K562 treated with DMSO at 1 percent for 12 hours (cell line): ENCODE data around the gene HERPUD1. TPM values are rescaled to one million over a fixed set of nuclear protein-coding genes. Genes with fewer than 3 reads are reported as not detected.

ENCODE experiments used
- total RNA-seq: library from RNA; unstranded; fragments of 300-600 nt; gene quantifications from 2 replicates; pipeline ENCODE4 v1.2.3, GENCODE V29; 2022; ENCODE audit not compliant: insufficient read depth

The HERPUD1 gene, protein sequence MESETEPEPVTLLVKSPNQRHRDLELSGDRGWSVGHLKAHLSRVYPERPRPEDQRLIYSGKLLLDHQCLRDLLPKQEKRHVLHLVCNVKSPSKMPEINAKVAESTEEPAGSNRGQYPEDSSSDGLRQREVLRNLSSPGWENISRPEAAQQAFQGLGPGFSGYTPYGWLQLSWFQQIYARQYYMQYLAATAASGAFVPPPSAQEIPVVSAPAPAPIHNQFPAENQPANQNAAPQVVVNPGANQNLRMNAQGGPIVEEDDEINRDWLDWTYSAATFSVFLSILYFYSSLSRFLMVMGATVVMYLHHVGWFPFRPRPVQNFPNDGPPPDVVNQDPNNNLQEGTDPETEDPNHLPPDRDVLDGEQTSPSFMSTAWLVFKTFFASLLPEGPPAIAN
- total RNA-seq: 57.4 and 117 TPM in 2 replicates

DNA sequence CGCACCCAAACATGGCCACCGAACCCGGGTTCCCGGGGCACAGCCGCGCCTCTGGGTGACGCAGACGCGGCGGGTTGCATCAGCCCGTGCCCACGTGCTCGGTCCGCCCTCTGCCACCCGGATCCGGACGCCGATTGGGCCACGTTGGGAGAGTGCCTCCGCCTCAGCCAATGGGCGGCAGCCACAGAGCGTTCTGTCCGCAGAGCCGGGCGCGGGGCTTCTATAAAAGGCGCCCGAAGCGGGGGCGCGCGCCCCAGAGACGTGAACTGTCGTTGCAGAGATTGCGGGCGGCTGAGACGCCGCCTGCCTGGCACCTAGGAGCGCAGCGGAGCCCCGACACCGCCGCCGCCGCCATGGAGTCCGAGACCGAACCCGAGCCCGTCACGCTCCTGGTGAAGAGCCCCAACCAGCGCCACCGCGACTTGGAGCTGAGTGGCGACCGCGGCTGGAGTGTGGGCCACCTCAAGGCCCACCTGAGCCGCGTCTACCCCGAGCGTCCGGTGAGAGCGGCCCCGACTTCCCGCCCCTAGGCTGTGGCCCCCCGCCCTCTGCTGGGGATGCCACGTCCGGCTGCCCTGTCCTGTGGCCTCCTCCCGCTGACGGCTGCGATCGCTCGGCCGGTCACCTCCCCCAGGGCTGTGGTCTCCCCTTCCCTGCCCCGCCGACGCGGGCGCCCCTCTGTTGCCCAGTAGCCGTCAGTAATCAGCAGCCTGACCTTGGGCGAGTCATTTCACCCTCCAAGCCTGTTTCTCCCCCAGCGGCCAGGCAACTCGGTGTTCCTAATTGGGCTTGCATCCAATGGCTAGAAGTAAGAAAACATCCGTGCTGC is at the start of gene HERPUD1:
Gene HERPUD1, plus strand, starts transcription at position 251 of the 829 bp plus-strand sequence. Its CDS starts 103 bp downstream, at position 354.

DNA sequence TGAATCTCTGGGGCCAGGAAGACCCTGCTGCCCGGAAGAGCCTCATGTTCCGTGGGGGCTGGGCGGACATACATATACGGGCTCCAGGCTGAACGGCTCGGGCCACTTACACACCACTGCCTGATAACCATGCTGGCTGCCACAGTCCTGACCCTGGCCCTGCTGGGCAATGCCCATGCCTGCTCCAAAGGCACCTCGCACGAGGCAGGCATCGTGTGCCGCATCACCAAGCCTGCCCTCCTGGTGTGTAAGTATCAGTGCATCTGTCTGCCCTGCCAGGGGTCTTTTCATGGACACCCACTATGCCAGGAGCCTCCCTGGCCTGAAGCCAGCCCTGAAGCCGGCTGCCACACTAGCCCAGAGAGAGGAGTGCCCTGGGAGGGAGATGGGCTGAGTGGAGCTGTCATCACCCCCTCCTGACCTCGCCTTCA is 29.9 kb downstream of the HERPUD1 start, which contains the start of gene CETP:
Gene CETP, plus strand, starts transcription at position 100 of the 431 bp plus-strand sequence. Its CDS starts 30 bp downstream, at position 130.

DNA sequence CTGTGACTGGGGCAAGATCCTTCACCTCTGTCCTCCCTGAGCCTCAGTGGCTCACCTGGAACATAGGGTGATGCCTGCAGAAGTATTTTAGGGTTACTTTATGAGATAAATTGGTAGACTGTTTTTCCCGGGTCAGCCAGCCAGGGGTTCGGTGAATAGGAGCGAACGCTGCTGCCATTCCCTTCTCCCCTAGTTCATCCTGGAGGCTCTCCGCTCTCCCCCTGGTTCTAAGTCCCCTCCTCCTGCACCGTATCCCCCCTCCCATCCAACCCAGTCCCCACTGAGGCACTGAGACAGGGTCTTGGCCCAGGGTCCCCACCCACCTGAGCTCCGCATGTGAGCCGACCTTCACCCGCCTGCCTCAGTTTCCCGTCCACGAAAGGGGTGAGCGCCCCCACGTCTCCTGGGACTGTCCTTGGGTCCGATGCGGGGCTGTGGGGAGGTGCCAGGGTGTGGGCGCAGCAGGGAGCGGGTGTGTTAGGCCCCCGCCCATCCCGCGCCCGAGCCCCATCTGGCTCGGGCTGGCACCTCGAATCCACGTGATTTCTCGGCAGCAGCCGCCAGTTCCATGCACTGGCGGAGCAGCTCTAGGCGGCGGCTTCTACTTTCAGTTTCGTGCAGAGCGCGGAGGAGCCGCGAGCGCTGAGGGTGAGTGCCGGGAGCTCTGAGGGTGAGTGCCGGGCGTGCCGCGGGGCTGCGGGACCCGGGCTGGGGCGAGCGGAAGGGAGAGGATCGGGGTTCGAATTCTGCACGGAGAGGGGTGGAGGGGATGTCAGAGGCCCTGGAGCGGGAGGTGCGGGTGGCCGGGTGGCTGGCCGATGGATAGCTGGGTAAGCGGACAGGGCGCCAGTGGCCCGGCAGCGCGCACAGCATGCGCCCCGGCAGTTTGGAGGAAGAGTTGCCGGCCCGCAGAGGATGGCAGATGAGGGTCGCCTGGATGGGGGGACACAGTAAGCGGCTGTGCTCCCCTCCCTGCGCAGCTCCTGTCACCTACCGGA is 57.3 kb downstream of the HERPUD1 start, which contains the start of gene NLRC5:
Gene NLRC5, plus strand, starts transcription at position 610 of the 998 bp plus-strand sequence. CDS start 31,156 bp downstream, outside the sequence.

Other genes with a start within 250 kb of the HERPUD1 start
- 16.4 and 18.1 TPM in 2 replicates for gene MT1X, start 249.7 kb upstream of the HERPUD1 start, total RNA-seq
- 49.1 and 76.9 TPM in 2 replicates for gene NUP93, start 202.0 kb upstream of the HERPUD1 start, total RNA-seq
- not detected in 2 replicates for gene SLC12A3, start 66.9 kb upstream of the HERPUD1 start, total RNA-seq
- not detected in 2 replicates for gene CETP, start 29.8 kb downstream of the HERPUD1 start, total RNA-seq
- not detected in 2 replicates for gene NLRC5, start 57.4 kb downstream of the HERPUD1 start, total RNA-seq
- 20.7 and 32.1 TPM in 2 replicates for gene CPNE2, start 160.4 kb downstream of the HERPUD1 start, total RNA-seq